HPDE6-E6E7 (cell line): ENCODE data around the gene CLEC16A.

Experiments
- DNase-seq: peaks from one replicate; pipeline ENCODE4 v3.0.0; 2011; ENCODE audit warnings: missing footprints; ENCODE audit errors: extremely low spot score

The CLEC16A gene

DNA sequence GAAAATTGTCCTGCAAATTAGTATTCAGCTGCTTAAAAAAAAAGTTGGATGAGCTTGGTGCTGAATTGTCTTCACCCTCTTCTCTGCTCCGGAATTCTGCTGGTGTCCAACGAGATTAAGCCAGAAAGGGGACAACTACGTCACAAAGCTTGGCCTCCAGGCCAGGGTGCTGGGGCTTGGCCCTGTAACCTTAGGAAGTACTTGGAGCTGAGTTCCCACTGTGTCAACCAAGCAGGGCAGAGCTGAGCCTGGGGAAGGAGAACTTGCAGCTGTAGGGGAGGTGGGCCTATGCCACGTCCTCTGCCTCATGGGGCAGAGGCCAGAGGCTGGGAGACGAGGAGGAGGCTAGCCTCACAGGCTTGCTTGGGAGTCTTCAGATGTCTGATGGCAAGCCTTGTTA is 71.2 kb downstream of the CLEC16A start:
- DNase-seq, result no peak

DNA sequence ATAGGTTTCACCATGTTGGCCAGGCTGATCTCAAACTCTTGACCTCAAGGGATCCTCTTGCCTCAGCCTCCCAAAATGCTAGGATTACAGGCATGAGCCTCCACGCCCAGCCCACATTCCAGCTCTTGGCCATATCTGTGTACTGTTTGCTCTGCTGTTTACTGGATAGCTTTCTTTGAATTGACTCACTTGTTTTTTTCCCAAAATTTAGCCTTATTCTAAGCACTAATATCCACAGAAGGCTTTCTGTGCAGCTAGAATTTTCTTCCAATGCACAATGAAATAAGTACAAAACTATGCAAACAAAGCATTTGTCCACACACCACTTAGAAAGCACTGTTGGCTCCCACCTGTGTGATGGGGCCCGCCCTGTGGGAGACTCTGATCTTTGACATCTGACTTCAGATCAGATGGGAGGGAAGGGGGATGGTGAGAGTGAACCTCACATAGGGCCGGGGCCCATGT is 72.2 kb downstream of the CLEC16A start:
- peak; percentile 34 for DNase-seq

DNA sequence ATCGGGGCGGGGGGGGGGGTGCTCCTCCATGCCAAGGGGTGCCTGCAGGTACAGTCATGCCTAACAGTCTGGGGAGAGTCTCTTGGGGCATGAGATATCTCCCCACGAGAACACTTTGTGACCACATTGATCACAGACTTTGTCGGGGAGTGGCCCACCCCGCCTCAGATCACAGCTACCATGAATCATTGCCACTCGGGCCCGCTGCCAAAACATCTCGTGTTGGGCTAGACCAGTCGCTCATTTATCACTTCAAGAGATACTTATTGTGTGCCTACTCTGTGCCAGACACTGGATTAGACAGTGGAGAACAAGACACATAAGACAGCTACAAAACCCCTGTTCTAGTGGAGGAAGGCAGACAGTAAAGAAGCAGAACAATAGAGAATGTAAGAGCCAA is 72.6 kb downstream of the CLEC16A start:
- peak; percentile 82 for DNase-seq

DNA sequence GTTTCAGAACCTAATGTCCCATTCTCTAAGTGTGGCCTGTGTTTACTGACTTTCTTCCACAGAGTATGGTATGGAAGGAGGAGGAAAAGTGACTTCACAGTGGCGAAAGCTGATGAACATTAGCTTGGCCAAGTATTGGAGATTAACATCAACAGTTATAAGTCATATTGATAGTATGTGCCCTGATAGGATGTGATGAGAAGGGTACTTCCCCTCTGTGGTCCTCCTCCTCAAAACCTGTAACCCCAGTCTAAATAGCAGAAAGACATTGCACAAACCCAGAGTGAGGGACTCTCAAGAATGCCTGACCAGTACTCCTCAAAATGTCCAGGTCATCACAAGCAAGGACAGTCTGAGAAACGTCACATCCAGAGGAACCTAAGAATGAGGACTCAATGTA is 73.1 kb downstream of the CLEC16A start:
- no peak for DNase-seq

DNA sequence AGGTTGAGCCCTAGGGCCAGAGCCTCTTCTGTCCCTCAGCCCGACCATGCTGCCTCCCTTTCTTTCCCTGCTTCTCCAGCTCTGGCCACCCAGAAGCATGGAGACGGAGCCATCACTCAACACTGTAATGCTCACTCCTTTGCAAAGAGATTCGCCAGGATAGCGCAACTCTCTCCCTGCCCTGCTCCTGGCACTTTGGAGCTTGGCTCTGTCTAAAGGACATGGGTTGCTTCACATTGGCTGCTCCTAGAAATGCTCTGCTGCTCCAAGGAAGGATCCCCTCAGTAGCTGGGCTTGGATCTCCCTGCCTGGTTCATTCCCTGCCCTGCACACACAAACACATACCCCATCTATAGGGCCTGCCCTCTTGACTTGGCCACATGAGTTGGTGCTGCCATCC is 76.0 kb downstream of the CLEC16A start:
- no peak for DNase-seq

GRCh38 chr16:11020792-11021551 is 76.6 kb downstream of the CLEC16A start:
- DNase-seq, result no peak

- DNase-seq, result no peak
Measured at GRCh38 chr16:11022002-11022401, 77.6 kb downstream of the CLEC16A start.

GRCh38 chr16:11023262-11024039 is 79.1 kb downstream of the CLEC16A start:
- DNase-seq, result no peak

DNA sequence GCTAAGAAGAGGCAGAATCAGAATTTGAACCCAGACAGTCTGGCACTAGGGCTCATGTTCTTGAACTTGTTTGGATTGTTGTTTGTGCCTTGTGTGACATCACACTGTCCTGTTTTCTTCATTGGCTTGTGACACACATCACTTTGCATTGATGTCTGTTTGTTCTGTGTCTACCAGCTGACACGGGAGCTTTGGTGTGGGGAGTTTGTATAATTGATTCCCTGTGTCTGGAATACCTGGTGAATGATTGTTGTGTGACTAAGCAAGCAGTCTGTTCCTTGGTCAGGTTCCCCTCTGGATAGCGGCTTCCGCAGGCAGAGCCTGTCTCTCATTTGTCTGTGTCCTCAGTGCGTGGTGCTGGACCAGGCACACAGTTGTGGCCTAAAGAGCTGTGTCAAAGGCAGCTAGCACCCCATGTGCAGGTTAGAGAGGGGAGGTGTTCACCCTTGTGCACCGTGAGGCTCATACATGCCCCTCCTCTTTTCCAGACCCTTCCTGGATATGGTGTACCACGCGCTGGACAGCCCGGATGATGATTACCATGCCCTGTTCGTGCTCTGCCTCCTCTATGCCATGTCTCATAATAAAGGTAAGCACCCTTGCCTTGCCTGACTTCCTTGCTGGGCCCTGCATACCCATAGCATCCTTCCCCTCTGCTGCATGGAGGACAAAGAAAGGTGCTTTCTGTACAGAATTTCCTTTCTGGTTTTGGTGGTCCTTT is 80.1 kb downstream of the CLEC16A start:
- no peak for DNase-seq

- DNase-seq, result no peak
Measured at GRCh38 chr16:11025120-11025531, 80.8 kb downstream of the CLEC16A start.

DNA sequence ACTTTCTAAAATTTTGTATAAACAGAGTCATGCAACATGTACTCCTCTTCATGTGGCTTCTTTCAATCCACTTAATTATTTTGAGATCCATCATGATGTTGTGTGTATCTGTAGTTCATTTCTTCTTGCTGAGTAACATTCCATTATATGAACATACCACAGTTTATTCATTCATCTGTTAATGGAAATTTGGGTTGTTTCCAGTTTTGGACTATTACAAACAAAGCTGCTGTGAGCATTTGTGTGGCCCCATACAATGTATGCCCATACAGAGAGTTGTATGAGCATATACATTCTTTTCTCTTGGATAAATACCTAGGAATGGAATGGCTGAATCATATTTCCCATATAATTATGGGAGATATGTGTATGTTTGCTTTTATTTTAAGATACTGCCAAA is 85.6 kb downstream of the CLEC16A start:
- DNase-seq, result no peak

DNA sequence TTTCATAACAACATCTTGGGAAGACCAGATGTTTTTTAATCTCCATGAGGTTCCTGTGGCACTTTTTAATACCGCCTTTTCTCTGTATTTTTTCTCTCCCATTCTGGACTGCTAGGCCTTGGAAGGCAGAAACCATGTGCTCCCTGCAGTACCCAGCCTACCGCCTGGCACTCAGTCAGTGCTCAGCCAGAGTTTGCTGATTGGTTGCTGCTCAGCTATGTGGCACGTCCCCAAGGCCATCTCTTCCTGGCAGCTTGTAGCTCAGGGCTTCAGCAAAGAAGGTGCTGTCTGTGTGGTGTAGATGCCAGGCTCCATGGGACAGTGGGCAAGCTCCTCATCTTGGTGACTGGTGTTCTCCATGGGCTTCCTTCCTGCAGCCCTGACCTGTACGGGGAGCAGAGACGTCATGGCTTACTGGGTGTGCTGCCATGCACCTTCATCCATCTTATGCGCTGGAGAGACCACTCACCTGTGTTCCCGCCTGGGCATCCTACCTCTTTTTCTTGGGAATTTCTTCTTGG is 86.7 kb downstream of the CLEC16A start:
- DNase-seq, result no peak

- no peak for DNase-seq
Measured at GRCh38 chr16:11032000-11032921, 87.9 kb downstream of the CLEC16A start.

- DNase-seq, result no peak
Measured at GRCh38 chr16:11032922-11033291, 88.5 kb downstream of the CLEC16A start.

DNA sequence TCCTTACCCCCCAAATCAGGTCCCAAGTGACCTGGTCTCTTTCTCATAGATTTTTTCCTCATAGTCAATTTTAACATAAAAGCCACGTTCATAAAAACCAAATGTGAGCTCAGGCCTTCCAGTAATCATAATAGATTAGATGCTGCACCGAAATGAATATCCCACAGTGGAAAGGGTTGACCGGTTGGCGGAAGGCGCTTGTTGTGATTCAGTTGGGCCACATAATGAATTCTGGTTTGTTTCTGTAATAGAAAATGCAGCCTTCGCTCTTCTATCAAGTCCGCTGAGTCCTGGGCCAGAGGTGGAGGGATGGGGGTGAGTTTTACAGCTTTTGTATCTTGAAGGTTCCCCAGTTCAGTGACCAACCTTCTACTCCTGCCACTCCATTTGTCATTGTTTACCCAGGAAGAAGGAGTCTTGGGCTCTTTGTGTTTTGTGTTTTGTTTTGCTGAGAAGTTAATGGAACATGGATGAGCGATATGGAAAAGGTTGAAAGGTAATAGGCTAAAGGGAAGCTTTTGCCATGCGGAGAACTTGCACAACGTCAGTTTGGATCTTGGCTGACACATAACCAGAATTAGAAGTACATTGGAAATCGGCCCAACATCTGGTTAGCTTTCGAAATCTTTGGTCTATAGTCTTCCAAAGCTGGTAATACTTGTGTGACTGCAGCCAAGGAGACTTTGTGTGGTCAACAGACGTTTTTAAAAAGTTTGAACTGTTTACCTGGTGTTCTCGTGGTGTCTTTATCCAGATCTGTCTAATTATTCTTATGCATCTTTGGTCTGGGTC is 89.5 kb downstream of the CLEC16A start:
- DNase-seq, result no peak

DNA sequence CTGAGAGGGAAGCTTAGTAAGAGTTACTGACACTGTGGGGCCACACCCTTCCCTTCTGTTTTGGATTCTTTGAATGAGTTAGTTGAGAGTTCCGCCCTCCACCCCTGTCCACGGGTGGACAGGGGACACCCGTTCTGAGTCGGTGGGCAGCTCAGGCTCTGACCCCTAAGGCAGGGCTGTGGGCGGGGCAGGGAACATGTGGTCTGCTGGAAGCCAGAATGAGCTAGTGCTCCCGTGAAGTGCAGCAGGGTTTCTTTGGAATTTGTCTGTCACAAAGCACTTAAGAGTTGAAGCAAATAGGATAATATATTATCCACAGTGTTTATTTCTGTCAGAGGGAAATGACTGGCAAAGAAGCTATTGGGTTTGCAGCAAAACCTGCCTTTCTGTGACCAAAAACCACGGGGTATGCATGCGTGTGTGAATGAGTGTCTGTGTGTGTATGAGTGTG is 90.1 kb downstream of the CLEC16A start:
- DNase-seq, result no peak

- no peak for DNase-seq
Measured at GRCh38 chr16:11035096-11035495, 90.7 kb downstream of the CLEC16A start.

- DNase-seq, result no peak
Measured at GRCh38 chr16:11036040-11036439, 91.7 kb downstream of the CLEC16A start.

- no peak for DNase-seq
Measured at GRCh38 chr16:11036868-11037410, 92.6 kb downstream of the CLEC16A start.

GRCh38 chr16:11038305-11038704 is 93.9 kb downstream of the CLEC16A start:
- DNase-seq, result no peak
